Head of caudate nucleus (tissue), 42 donors: ENCODE data around the gene AEN.
A peak's percentile ranks its signal among the peaks of the same experiment; 100 is the strongest.
"Not testable (repeated sequence)": the region's sequence is repeated elsewhere in the genome, so short reads cannot be mapped to it uniquely, and the experiment has no call there.

Experiments used
- DNase-seq, 42 donors: peaks; one replicate each; pipeline versions ENCODE4 v3.0.0 to v3.0.0-alpha.2; 2020 to 2021; ENCODE audit warnings: mixed read lengths in 7 of 42
- intact Hi-C: fragments of 100-400 bp; cut with DNase I; formaldehyde crosslinking; loops from one replicate; pipeline ENCODE4 v1.15.0; 2022

The AEN gene

DNA sequence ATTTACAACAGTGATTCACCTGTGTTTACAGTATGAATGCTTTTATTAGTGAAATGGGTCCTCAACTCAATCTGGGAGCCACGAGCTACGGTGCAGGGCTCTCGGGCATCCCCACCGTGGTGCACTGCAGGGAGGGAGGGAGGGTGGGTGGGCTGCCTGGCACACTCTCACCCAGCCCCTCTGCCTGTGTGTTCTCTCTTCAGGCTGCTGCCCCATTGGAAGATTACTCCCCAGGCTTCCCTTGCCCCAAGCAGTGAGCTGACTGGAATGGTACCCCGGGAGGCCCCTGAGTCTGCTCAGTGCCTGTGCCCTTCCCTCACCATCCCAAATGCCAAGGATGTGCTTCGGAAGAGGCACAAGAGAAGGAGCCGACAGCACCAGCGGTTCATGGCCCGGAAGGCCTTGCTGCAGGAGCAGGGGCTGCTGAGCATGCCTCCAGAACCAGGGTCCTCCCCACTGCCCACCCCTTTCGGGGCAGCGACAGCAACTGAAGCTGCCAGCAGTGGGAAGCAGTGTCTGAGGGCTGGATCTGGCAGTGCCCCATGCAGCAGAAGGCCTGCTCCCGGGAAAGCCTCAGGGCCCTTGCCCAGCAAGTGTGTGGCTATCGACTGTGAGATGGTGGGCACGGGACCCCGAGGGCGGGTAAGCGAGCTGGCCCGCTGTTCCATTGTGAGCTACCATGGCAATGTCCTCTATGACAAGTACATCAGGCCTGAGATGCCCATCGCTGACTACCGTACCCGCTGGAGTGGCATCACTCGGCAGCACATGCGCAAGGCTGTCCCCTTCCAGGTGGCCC is 5.0 kb downstream of the AEN start:
- peak in 1 of 42 donors; percentile 32 for DNase-seq
- intact Hi-C loops: loop anchor here (5.0 kb wide), 1 partner anchor 36 kb away; no protein-coding TSS in a partner anchor

DNA sequence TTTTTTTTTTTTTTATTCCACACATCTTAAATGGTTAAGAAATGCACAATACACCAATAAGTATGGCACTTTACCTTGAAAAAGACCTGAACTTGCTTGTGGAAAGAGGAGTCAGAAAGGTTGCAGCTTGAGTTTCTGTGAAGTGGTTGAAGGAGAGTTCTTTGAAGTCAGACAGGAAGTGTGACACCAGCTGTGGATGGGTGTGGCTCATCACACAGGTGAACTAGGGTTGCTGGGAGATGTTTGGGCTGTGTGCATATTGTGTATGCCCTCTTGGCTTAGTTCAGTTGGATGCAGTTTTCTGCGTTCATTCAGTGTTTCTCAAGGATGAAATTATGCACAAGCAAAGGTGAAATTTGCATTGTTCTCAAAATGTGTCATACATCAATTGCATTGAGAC is 6.3 kb downstream of the AEN start:
- intact Hi-C loops: loop anchor here (5.0 kb wide), 1 partner anchor 35 kb away; no protein-coding TSS in a partner anchor
- DNase-seq: no peak

DNA sequence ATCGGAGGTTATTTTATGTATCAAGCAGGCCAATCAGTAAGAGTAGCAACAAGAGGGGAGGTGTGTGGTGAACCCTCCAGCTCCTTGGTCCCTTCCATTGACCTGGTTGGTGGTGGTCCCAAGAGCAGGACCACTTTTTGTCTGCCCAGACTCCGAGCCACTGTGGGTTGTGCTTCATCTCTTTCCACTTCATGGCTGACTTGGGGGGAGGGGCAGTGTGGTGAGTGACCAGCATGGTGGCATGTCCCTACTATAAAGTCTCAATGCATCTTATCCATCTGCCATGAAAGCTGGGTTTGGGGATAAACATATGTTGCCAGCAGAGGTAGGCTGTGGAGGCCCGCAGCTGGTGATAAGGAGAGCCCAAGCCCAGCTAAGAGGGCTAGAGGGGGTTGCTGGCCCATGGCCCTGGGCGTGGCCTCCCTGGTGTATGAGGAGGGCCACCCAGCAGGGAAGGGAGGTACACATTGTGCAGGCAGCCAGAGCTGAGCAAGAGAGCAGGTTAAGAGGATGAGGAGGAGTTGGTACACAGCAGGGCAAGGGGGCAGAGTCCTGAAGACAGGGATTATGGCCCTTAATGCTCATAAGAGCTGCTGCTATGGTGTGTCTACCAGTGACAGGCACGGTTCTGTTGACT is 7.0 kb downstream of the AEN start:
- intact Hi-C loops: loop anchor here (5.0 kb wide), 1 partner anchor 34 kb away; no protein-coding TSS in a partner anchor
- DNase-seq: no peak

DNA sequence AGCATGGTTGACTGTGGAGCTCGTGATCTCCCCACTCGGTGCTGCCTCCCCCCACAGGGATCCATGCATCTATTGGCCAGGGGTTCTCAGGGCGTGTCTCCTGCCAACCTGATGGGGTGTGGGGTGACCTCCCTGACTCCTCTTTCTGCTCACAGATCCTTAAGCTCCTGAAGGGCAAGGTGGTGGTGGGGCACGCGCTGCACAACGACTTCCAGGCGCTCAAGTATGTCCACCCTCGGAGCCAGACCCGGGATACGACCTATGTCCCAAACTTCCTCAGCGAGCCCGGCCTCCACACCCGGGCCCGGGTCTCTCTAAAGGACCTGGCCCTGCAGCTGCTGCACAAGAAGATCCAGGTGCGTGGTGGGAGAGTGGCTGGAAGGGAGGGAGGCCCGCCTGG is 7.9 kb downstream of the AEN start:
- peak in 1 of 42 donors; percentile 9 for DNase-seq
- intact Hi-C loops: loop anchor here (5.0 kb wide), 1 partner anchor 33 kb away; no protein-coding TSS in a partner anchor

DNA sequence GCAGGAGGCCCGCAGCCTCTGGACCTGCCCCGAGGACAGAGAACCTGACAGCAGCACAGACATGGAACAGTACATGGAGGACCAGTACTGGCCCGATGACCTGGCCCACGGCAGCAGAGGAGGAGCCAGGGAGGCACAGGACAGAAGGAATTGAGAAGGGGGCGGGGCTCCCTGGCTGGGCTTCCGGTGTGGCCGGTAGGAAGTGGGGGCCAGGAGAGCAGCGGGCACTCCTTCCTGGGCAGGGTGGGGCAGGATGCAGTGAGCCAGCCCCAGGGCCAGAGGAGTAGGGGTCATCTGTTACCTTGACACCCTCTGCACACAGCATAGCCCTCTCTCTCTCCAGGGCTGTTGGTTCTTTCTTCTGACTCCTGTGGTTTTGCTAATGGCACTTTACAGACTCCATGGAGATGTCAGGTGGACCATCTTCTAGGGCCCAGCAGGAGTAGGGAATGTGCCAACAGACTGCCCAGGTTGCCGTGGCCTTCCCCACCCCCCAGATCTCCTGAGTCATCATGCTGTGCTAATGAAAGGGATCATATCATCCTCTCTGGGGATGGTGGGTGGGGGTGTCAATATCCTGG is 9.1 kb downstream of the AEN start:
- intact Hi-C loops: no loop called here
- no peak for DNase-seq

DNA sequence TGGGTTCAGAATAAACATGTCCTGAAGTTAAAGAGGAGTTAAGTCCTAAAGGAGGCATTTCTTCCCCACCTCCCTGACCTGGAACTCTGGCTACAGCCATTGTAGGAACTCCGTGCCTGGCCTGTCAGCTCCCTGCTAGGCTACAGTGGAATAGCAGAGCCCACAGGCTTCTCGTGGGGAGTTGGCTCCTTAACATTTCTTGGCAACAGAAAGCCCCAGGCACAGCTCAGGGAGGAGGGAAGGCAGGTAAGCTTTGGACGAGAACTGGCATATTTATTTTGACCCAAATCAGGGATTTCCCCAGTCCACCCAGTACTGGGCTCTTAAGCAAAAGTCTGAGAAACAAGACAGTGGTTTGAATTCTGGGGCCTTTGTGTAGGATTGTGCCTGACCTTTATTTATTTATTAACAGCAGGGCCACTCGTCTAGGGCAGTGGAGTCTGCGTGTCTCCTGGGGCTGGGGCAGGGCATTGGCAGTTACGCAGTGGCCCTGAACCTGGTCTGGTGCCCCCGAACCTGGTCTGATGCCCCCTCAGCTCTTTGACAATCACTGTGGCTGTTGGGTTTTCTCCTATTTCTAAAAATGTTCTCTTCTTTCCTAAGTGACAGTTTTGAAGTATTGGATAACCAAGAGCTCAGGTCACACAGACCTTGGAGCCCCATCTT is 9.8 kb downstream of the AEN start:
- DNase-seq: no peak
- intact Hi-C loops: no loop called here

DNA sequence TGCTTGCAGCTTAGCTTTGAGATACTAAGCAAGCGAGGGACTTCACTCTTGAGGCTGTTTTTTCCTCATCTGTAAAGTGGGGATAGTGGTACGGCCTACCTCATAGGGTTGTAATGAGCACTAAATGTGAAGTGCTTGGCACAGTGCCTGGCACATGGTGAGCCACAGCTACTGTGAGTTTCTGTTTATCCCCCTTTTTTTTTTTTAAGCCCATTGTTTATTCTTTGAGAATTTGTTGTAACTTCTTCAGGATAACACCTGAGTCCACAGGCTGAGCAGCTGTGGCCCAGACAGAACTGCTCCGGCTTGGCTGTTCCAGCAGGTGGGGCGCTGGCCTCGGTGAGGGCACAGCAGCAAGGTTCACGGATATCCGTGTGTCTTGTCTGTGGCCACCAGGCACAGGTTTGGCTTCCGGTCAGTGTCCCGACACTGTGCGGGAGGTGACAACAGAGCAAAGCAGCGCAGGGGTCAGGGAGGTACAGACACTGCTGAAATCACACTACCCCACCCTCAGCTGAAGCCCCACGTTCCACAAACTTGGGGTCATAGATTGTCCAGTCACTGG is 10.4 kb downstream of the AEN start:
- intact Hi-C loops: no loop called here

DNA sequence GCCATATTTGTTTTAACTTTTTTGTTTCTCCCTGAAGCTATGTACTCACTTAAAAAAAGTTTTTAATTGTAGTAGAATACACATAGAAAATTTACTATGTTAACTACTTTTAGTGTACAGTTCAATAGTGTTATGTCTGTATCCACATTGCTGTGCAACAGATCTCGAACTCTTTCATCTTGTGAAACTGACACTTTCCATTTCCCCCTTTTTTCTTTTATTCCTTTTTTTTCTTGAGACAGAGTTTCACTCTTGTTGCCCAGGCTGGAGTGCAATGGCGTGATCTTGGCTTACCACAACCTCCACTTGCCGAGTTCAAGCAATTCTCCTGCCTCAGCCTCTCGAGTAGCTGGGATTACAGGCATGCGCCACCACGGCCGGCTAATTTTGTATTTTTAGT is 11.7 kb downstream of the AEN start:
- intact Hi-C loops: not testable (repeated sequence)

More for the DNA sequence above, 10.4 kb downstream of the AEN start:
- DNase-seq: no peak

DNA sequence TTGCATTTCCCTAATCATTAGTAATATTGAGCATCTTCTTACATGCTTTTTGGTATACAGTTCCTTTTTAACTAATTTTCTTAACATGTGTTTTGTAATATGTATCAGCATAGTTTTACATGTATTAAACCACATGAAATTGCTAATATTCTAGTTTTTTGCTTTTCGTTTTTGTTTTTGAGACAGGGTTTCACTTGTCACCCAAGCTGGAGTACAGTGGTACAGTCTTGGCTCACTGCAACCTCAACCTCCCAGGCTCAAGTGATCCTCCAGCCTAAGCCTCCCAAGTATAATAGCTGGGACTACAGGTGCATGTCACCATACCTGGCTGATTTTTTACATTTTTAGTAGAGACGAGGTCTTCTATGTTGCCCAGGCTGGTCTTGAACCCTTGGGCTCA is 13.3 kb downstream of the AEN start:
- no peak for DNase-seq
- intact Hi-C loops: no loop called here

More for the DNA sequence above, 11.7 kb downstream of the AEN start:
- not testable (repeated sequence) for DNase-seq

DNA sequence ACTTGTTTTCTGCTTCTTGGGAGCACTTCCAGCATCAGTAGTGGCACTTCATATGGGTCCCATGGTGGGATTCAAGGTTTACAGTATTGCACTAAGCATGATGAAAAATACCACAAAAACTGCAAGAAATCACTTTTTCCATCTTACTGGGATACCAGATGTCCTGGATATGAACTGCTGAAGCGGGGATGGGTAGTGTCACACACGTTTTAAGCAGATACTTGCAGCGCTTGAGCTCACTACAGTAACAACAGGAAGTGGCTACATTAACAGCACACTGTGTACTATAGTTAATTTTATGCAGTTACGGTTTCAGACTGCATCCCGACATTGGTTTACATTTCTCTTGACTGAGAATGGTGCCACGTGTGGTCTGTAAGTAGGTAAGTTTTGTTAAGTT is 14.2 kb downstream of the AEN start:
- DNase-seq: no peak
- intact Hi-C loops: no loop called here

DNA sequence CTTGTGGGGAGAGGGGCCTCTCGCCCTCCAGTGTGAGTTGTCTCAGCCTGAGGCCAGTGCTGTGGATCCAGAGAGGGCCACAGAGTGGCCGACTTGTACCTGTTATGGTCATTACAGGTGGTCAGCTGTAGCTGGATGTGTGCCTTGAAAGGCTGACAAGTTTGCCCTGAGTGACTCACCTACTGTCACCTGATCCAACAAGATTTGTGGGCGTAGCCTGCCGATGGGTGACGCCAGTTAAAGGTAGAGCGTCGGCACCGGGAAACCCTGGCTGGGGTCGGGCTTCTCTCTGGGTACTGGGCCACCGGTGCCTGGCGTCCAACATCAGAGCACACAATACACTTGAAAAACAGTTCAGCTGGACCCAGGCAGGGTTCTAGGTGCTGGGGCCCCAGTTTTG is 14.9 kb downstream of the AEN start:
- intact Hi-C loops: no loop called here
- no peak for DNase-seq

DNA sequence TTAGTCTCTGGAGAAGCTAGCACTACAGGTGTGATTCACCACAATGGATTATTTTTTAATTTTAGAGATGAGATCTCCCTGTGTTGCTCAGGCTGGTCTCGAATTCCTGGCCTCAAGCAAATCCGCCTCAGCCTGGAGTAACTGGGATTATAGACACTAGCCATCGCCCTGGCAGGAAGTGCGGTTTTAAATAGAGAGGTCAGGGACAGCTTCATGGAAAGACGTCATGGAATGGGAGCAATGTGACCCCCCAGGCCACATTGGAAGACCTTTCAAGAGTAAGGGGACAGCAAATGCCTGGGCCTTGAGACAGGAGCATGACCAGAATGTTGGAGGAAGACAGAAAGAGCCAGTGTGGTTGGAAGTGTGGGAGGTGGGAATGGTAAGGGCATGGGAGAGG is 15.5 kb downstream of the AEN start:
- intact Hi-C loops: no loop called here
- DNase-seq: no peak

DNA sequence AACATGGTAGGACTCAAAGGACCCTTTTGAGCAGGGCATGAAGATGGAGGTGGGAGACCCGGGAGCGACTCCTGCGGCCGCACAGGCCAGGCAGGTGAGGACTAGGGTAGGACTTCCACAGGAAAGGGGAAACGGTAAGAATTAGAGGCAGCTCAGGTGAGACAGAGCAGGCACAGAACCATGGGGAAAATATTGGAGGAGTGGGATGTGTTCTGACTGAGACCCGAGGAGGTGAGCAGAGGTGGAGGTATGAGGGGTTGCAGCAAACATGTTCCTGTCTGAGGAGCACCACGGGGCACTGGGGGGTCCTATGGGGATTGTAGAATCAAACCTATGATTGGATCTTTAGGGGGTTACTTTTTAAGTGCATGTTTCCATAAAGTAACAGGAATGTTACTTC is 16.3 kb downstream of the AEN start:
- intact Hi-C loops: no loop called here
- DNase-seq: no peak

DNA sequence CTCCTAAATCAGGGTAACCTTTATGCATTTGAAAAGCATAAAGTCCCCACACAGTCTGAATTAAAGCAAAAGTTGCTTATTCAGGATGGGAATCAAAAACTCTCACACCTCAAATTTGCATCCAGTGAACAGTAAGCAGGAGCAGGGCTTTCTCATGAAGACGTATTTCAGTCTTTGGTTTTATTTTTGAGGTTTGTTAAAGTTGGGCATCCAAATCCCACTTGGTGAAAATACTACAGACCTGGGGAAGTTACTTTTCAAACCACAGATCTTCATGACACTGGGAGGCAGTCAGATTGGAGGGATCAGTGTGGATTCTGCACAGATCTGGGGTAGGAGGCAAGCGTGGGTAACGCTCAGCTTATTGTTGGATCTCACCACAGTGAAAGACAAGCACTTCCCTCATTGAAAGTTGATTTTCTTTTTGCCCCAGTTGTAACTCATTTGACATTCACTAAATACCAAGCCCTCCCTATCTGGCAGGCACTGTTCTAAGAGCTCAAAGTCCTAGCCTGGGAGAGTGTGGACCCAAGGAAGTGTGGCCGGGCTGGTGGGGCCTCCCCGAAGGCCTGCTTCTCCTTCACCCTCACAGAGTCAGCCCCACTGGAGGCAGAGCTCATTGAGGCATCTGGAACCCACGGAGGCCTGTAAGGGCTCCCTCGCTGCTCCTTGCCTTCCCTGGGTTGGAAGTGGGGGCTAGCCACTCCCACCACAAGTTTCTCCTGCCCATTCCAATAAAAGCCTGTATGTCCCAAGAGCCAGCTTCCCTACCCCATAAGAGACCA is 16.9 kb downstream of the AEN start:
- intact Hi-C loops: no loop called here
- DNase-seq: peak in 9 of 42 donors; percentile 13 to 74 (median 39)

DNA sequence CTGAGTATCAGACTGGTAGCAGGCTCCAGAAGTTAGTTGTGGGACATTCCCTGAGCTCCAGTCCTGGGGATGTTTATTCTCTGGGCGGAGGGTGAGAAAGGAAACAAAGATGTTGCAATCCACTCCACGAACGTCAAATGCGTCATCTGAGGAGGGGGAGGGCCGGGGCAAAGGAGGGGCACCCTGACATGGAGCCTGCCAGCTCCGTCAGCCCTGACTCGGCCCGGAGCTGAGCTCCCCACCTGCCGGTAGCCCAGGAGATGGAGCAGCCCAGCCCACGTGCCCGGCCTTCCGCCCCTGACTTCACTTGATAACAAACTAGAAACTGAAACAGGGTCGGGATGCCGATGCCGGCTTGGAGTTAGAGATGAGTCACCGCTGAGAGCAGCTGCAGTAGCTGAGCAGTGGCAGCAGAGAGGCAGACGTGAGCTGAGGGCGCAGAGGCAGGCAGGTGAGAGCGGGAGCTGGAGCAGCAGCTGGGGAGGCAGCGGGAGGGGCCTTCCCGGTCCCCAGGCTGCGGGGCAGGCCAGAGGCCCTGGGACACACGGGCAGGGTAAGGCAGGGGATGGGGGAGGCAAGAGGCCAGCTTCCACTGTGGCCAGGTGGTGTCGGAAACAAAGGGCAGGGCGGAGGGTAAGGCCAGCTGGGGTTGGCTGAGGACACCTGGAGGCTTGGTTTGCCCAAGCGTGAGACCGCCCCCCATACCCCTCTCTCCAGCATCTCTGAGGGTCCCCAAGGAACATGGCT is 17.7 kb downstream of the AEN start, which contains the start of gene ISG20:
Gene ISG20, plus strand, starts transcription at position 391 of the 747 bp plus-strand sequence. Its CDS starts 351 bp downstream, at position 742.
- intact Hi-C loops: no loop called here

DNA sequence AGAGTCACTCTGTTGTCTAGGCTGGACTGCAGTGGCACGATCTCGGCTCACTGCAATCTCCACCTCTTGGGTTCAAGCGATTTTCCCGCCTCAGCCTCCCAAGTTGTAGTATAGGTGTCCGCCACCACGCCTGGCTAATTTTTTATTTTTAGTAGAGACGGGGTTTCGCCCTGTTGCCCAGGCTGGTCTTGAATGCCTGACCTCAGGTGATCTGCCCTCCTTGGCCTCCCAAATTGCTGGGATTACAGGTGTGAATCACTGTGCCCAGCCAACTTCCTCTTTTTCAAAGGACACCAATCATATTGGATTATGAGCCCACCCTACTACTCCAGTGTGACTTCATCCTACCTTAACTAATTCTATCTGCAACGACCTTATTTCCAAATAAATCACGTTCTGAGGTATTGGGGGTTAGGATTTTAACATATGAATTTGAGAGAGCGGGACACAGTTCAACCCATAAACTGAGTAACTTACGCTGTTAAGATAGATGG is 20.9 kb downstream of the AEN start:
- intact Hi-C loops: no loop called here
- DNase-seq: no peak

More for the DNA sequence above, 17.7 kb downstream of the AEN start, which contains the start of gene ISG20:
- peak; percentile 65 to 95 (median 80) for DNase-seq

DNA sequence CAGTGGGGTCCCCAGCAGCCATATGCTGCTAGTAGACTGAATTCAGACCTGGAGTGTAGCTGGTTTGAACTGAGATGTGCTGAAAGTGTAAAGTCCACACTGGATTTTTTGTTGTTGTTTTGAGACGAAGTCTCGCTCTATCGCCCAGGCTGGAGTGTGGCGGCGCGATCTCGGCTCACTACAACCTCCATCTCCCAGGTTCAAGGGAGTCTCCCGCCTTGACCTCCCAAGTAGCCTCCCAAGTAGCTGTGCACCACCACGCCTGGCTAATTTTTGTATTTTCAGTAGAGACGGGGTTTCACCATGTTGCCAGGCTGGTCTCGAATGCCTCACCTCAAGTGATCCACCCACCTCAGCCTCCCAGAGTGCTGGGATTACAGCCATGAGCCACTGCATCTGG is 21.4 kb downstream of the AEN start:
- peak in 1 of 42 donors; percentile 15 for DNase-seq

More for the DNA sequence above, 21.4 kb downstream of the AEN start:
- intact Hi-C loops: not testable (repeated sequence)
